Neural progenitor cell (in vitro differentiated cells): ENCODE measurements around the gene TPST2.

ENCODE experiments used
- EZH2phosphoT487 ChIP-seq: fragments of 200-600 bp; sonication (generic); IDR thresholded peaks from 2 replicates; pipeline ENCODE4 v1.6.1; 2017; ENCODE audit warnings: antibody characterized with exemption
- TF ChIP-seq, protein P1 (sequence below): fragments of 200-600 bp; sonication (generic); IDR thresholded peaks from 2 replicates; pipeline ENCODE4 v1.5.1; 2017; ENCODE audit warnings: antibody characterized with exemption, mild to moderate bottlenecking

DNA sequence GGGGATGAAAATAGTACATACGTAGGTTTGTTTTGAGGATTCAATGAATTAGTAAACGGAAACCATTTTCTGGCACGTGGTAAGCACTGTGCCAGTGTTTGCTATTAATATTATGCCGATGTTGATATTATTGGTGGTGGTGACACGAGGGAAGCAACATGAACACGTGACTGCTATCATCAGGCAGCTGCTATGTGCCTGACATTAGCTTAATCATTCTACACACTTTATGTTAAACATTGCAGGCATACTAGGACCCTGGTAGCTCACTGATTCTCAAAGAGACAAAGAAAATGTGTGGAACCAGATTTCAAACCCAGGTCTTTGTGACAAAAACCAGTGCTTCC, 105.6 kb downstream of the TPST2 start:
- TF ChIP-seq, protein P1, sequence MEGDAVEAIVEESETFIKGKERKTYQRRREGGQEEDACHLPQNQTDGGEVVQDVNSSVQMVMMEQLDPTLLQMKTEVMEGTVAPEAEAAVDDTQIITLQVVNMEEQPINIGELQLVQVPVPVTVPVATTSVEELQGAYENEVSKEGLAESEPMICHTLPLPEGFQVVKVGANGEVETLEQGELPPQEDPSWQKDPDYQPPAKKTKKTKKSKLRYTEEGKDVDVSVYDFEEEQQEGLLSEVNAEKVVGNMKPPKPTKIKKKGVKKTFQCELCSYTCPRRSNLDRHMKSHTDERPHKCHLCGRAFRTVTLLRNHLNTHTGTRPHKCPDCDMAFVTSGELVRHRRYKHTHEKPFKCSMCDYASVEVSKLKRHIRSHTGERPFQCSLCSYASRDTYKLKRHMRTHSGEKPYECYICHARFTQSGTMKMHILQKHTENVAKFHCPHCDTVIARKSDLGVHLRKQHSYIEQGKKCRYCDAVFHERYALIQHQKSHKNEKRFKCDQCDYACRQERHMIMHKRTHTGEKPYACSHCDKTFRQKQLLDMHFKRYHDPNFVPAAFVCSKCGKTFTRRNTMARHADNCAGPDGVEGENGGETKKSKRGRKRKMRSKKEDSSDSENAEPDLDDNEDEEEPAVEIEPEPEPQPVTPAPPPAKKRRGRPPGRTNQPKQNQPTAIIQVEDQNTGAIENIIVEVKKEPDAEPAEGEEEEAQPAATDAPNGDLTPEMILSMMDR: no peak
- TF ChIP-seq EZH2phosphoT487: no peak
